HG02759 (cell line): Measurements from ENCODE around the gene IQGAP2.
"Not testable (repeated sequence)": the region's sequence is repeated elsewhere in the genome, so short reads cannot be mapped to it uniquely, and the experiment has no call there.

Experiments
- ATAC-seq: cut with Tn5 transposase; IDR thresholded peaks from one replicate; pipeline ENCODE4 v1.9.1; 2021; ENCODE audit warnings: mild to moderate bottlenecking, moderate library complexity; ENCODE audit not compliant: unreplicated experiment

IQGAP2 gene

DNA sequence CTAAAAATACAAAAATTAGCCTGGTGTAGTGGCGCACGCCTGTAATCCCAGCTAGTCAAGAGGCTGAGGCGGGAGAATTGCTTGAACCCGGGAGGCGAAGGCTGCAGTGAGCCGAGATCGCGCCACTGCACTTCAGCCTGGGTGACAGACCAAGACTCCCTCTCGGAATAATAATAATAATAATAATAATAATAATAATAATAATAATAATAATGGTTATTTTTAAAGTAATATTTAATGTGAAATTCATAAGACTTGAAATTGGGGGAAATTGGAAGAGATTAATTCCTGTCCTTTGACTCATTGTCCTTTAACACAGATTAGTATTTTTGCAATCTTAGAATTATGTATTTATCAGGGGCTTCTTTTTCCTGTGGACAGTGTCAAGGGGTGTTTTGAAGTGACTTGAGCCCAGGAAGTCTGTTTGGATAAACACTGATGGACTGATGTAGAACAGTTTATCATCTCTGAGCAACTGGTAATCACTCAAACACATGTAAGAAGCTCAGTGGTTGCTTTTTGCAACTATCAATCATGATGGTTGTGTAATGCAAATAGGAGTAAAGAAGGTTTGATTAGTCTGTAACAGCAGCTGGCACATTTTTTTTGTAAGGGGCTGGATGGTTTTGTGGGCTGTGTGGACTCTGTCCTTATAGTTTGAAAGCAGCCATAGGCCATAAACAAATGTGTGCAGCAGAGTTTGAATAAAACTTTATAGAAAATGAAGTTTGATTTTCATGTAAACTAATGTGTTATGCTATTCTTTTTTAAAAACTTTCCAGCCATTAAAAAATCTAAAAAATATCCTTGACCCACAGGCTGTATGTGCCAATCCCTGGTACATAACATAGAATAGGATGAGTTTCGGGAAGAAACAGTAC, 126.6 kb downstream of the IQGAP2 start:
- no peak for ATAC-seq

DNA sequence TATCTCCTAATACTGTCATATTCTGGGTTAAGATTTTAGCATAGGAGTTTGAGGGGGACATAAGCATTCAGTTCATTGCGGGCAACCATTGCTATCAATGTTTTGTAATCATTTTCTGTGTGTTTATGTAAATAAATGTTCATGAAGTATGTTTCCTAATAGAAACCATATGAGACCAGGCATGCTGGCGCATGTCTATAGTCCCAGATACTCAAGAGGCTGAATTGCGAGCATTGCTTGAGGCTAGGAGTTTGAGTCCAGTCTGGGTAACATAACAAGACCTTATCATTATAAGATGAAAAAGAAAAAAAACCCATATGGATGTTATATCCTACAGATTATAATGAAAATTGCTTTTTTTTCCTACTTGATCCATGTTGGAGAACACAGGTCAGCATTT, 129.0 kb downstream of the IQGAP2 start:
- ATAC-seq, result no peak

DNA sequence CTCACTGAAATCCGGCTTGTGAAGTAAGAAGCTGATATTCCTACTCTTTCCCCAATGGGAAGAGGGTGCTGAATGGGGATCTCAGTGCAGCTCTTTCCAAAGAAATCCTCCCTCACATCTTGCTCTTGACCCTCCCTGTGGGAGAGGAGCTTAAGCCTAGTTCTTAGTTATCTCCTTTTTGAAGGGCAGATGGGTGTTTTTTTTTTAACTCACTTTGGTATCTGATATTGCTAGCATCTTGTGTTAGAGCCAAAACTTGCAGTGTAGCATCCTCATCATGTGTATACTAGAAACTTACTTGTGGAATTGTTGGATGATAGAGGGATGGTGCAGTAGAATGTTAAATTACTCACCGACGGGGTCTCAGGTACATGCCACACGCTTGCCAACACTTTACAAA, 129.9 kb downstream of the IQGAP2 start:
- ATAC-seq, result no peak

DNA sequence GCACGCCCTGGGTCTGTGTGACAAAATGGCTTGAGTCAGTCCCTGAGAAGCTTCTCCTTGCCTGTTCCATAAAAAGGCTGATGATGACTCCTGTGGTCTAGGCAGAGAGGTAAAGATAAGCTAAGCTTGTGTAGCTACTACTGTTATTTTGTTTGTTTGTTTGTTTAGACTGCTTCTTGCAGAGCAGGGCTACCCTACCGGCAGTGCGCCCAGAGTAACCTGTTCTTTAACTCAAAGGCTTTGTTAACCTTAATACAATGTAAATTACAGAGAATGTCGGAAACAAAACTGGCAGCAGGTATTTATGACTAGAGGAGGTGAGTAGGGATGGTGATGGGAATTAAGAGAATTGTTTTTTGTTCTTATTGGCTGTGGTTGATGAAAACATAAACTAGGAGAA, 132.5 kb downstream of the IQGAP2 start:
- no peak for ATAC-seq

- ATAC-seq, result no peak
Observed at GRCh38 chr5:76537073-76537543, 134.0 kb downstream of the IQGAP2 start.

GRCh38 chr5:76542241-76542640, 139.2 kb downstream of the IQGAP2 start:
- no peak for ATAC-seq

- ATAC-seq, result no peak
Observed at GRCh38 chr5:76542887-76543690, 140.0 kb downstream of the IQGAP2 start.

- peak; percentile 30 for ATAC-seq
Observed at GRCh38 chr5:76544268-76544926, 141.3 kb downstream of the IQGAP2 start.

DNA sequence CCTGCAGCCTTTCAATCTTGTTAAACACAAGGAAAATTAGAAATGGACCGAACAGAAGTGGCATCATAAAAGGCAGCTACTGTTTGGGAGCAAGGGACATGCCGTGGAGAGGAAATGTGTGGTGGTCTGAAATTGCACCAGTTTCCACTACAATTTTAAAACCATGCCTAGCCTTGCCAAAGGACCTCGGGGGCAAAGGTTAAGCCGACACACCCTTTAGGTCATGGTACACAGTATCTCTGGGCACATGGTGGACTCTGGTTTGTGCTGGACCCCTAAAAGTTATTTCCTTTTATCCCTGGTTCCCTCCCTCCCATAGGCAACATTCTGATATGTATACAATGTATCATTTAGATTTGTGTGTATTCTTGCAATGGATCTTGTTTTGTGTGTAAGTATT, 142.1 kb downstream of the IQGAP2 start:
- ATAC-seq, result no peak

DNA sequence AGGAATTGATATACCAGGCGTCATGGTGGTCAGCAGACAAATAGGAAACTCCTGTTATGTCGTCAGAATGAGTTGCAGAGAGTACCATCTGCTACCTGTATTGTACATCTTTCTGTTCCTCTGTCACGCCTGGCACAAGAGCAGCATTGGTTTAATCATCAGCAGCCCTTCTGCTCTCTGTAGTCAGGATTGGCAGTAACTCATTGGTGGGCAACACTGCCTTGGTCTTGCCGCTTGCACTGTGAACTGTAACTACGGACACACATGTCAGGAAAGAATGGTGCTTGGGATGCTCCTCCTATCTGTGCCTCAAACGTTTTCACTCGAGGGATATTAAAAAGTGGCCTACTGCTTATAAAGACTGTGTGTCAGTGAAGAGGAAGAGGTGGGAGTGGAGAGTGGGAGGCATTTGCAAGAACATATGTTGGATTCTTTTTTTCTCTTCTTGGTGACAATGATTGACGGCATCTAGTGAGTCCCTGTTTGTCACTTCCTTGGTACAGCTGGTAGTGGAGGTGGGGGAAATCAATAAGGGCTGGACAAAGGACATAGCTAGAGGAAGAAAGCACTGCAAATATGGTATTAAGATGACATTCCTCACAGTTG, 143.5 kb downstream of the IQGAP2 start:
- peak; percentile 30 for ATAC-seq

GRCh38 chr5:76547242-76547890, 144.3 kb downstream of the IQGAP2 start:
- peak; percentile 69 for ATAC-seq

- ATAC-seq, result peak; percentile 36
Observed at GRCh38 chr5:76547891-76548524, 144.9 kb downstream of the IQGAP2 start.

GRCh38 chr5:76548525-76549229, 145.6 kb downstream of the IQGAP2 start:
- ATAC-seq, result no peak

DNA sequence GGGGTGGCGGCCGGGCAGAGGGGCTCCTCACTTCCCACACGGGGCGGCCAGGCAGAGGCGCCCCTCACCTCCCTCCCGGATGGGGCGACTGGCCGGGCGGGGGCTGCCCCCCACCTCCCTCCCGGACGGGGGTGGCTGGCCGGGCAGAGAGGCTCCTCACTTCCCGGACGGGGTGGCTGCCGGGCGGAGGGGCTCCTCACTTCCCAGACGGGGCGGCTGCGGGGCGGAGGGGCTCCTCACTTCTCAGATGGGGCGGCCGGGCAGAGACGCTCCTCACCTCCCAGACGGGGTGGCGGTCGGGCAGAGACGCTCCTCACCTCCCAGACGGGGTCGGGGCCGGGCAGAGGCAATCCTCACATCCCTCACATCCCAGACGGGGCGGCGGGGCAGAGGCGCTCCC, 147.8 kb downstream of the IQGAP2 start:
- ATAC-seq, result not testable (repeated sequence)

- no peak for ATAC-seq
Observed at GRCh38 chr5:76552546-76552945, 149.5 kb downstream of the IQGAP2 start.

GRCh38 chr5:76553251-76553650, 150.2 kb downstream of the IQGAP2 start:
- no peak for ATAC-seq

- no peak for ATAC-seq
Observed at GRCh38 chr5:76555114-76555513, 152.0 kb downstream of the IQGAP2 start.

- no peak for ATAC-seq
Observed at GRCh38 chr5:76555717-76556116, 152.6 kb downstream of the IQGAP2 start.

GRCh38 chr5:76556511-76557221, 153.6 kb downstream of the IQGAP2 start:
- peak; percentile 92 for ATAC-seq
